HG02884 (cell line): Measurements from ENCODE around the gene FBN1.

Experiments used
- ATAC-seq: cut with Tn5 transposase; IDR thresholded peaks from one replicate; pipeline ENCODE4 v1.9.1; 2021; ENCODE audit warnings: mild to moderate bottlenecking, moderate library complexity; ENCODE audit not compliant: unreplicated experiment

Gene FBN1

DNA sequence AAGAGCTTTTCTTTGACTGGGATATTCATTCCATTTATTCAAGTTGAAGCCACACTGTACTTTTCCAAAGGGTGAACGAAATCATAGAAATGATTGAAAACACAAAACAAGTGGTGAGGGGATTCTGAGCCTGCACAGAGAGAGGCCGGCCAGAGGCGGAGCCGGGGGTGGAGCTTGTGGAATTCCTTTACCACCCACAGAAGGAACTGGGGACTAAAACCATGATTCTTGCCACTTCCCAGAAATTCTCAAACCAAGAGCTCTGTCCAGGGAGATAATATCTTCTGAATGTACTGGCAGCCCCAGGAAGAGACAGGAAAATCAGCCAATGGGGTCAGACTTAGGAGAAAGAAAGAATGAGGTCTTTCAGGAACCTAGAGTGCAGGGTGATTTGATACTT lies 20.8 kb downstream of the FBN1 start:
- ATAC-seq = no peak

DNA sequence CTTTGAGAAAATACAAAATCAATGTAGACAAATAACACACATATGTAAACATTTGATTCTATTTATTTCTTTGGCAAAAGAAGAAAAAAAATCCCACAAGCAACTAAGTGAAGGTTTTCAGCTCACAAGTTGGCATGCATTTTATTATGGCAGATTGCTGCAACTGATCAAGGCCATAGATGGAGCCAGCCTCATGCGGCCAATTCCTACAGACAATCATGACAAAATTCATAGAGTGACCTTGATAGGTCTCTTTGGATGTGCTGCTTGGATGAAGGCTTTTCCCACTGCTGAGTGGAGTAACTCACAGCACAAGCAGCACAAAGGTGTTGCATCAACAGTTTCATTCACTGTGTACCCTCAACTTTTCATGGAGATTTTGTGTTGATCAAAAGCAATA lies 22.1 kb downstream of the FBN1 start:
- no peak for ATAC-seq

- ATAC-seq = no peak
These were observed 23.3 kb downstream of the FBN1 start for GRCh38 chr15:48622237-48622636.

GRCh38 chr15:48619446-48619845 lies 26.1 kb downstream of the FBN1 start:
- ATAC-seq = no peak

DNA sequence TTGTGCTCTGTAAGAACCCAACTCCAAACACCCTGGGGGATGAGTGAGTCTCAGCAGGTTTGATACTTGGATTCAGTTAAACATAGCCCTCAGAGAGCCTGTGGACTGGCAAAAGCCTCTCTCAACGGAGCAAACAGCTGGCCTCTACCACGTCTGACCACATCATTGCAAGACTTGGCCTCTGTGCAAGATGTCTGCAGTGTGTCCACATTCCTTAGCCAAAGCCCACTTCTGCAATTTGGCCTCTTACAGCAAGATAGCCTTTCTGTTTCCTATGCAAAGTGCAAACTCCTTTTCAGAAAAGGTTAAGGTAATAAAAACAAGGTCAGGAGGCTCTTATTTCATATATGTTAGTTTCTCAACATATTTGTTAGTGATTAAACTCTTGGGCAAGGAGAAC lies 27.9 kb downstream of the FBN1 start:
- no peak for ATAC-seq

GRCh38 chr15:48616216-48616615 lies 29.3 kb downstream of the FBN1 start:
- no peak for ATAC-seq

DNA sequence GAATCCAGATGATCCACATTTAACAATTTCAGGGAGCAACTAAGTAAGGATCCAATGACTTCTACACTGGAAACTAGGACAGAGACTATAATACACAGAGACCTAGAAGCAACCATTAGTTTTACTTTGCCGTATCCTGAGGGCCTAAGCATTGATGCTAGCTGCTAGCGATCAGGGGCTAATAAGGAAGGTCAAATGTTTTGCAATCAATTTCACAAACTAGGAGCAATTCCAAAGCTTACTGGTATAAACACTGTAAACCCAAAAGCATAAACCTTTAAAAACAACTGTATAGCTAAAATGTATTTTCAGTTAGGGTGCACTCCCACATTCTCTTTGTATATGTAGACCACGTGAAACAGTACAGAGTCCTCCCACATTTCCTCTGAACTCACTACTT lies 31.5 kb downstream of the FBN1 start:
- no peak for ATAC-seq

DNA sequence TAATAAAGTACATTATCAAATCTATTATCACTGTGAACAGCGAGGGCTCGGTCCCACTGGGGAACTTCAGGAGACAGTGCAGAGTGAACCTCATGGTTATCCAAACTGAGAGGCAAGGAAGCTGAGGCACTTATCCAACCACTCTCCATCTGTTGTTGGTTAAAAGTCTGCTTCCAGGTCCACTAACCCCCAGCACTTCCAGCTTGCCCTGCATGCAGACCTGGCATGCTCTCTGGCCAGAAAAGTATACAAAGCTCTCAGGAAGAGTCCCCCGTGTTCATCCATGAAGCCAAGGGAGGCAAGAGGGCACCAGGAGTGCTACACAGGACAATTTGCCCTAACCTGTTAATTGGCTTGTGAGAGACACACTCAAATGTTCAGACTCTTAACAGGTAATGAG lies 36.0 kb downstream of the FBN1 start:
- ATAC-seq = no peak

- no peak for ATAC-seq
These were observed 37.7 kb downstream of the FBN1 start for GRCh38 chr15:48607846-48608245.

- ATAC-seq = no peak
These were observed 40.9 kb downstream of the FBN1 start for GRCh38 chr15:48604567-48604966.

DNA sequence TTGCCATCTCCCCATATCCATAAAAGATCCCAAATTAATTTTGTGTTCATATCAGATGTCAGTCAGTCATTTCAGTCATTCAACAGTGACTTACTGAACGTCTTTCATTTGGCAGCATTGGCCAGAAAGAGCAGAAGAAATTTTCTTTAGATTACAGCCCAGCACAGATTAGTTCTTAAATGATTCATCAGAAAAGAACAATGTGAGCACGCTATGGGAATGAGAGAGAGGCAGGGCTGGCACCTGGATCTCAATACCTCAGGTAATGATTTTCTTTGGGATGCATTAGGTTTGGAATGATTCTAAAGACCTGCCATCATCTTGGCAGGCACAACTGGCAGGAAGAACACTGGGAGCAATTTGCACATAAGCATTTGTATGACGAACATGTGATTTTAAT lies 41.6 kb downstream of the FBN1 start:
- ATAC-seq = no peak

- no peak for ATAC-seq
These were observed 42.4 kb downstream of the FBN1 start for GRCh38 chr15:48603123-48603500.

- ATAC-seq = no peak
These were observed 43.0 kb downstream of the FBN1 start for GRCh38 chr15:48602358-48603122.

DNA sequence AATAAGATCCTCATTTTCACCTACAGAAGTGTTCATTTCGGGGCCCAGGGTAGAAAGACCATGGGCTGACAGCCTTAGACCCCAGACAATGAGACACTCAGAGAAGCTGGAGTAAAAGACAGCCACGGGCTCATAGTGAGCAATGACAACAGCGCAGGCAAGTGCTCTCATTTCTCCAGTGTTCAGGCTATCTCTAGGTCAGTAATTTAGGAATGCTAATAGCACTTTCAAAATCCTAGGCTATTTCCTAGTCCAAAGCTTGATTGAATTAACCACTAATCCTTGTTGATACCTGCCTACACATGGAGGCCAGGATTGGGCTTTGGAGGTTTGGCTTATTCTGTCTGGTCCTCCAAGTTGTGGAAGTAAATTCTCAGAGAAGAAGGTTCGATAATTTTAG lies 44.4 kb downstream of the FBN1 start:
- no peak for ATAC-seq

GRCh38 chr15:48596841-48597240 lies 48.7 kb downstream of the FBN1 start:
- no peak for ATAC-seq

- no peak for ATAC-seq
These were observed 49.1 kb downstream of the FBN1 start for GRCh38 chr15:48596415-48596814.

DNA sequence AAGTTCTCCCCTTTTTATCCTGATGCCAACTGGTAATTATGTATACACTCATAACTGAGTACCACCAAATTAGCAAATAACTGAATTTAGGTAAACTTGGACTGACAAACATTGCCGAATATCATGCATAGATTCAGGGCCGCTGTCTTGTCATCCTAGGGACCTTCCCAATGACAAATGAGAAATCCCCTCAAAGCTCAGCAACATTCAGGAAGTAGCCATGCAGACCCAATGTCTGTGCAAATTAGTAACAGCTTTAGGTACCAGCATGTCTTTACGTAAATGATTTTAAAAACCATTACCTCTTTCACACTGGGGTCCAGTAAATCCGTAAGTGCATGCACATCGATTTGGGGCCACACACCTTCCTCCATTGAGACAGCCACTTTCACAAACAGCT lies 49.5 kb downstream of the FBN1 start:
- ATAC-seq = no peak

GRCh38 chr15:48592933-48593332 lies 52.6 kb downstream of the FBN1 start:
- no peak for ATAC-seq

GRCh38 chr15:48592221-48592731 lies 53.2 kb downstream of the FBN1 start:
- no peak for ATAC-seq

DNA sequence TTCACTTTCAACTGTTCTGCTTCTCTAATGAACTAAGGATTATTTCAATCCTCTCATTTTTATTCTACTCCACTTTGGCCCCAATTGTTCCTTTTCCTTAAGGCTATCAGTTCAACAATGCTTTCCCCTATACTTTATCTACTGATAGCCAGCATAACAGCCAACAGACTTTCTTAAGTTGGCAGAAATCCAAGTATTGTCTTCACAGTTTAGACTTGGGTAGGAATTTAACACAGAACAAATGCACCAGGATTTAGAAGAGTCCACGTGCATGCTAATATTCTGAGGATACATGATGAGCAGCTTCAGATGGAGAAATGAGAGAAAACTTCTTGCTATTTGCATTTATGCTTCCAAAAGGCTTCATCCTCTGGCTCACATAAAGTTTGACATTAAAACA lies 54.8 kb downstream of the FBN1 start:
- no peak for ATAC-seq

GRCh38 chr15:48584812-48585563 lies 60.5 kb downstream of the FBN1 start:
- ATAC-seq = no peak

DNA sequence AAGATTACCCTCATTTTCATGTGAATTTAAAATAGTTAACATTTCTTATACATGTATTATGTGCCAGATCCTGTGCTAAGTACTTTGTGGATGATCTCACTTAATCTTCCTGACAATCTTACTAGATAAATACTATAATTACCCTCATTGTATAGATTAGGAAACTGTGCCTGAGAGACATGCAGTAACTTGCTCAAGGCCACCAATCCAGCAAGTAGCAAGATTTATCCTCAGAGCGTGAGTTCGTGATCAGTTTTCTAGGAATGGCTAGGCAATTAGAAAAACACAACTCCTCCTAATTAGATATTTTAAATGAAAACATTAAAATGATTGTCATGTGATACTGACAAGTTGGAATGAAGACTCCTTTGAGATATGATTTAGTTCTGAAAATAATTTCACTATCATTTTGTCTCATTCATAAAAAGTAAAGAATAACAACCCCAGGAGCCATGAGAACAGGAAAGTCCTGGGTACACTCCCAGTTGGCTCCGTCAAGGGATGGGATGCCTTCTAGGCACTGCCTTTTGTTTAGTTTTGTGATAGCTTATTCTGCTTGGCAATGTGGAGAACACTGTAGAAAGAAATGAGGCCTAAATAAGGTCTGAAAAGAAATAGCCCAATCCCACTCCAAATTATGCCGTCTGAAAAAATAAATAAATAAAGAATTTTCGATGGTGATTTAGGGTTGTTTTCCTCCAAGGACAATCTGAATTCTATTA lies 61.3 kb downstream of the FBN1 start:
- no peak for ATAC-seq
